Activated CD4-positive, CD25-positive, alpha-beta regulatory T cell treated with anti-CD3 and anti-CD28 coated beads, Interleukin-2, amount 50 U/mL, for 16 hours (primary cell): ENCODE results near the gene TRAPPC1.

Experiments used
- DNase-seq: peaks from one replicate; pipeline ENCODE4 v3.0.0-alpha.2; 2020; ENCODE audit warnings: low read depth, low spot score

TRAPPC1 gene

GRCh38 chr17:7903154-7904103 is 28.3 kb downstream of the TRAPPC1 start:
- no peak for DNase-seq

GRCh38 chr17:7897773-7898172 is 34.0 kb downstream of the TRAPPC1 start:
- no peak for DNase-seq

GRCh38 chr17:7897090-7897489 is 34.7 kb downstream of the TRAPPC1 start:
- DNase-seq, result no peak

GRCh38 chr17:7894866-7895265 is 36.9 kb downstream of the TRAPPC1 start:
- DNase-seq, result no peak

GRCh38 chr17:7894226-7894625 is 37.5 kb downstream of the TRAPPC1 start:
- DNase-seq, result no peak

GRCh38 chr17:7893187-7893880 is 38.4 kb downstream of the TRAPPC1 start:
- DNase-seq, result no peak

- no peak for DNase-seq
These were observed 42.4 kb downstream of the TRAPPC1 start for GRCh38 chr17:7889166-7889955.

GRCh38 chr17:7888184-7888920 is 43.4 kb downstream of the TRAPPC1 start, which contains the start of gene CHD3:
Gene CHD3, plus strand, starts transcription at chr17:7888789. Its CDS starts 212 bp downstream, at chr17:7889001.
- peak; percentile 17 for DNase-seq

GRCh38 chr17:7887482-7888183 is 44.1 kb downstream of the TRAPPC1 start:
- DNase-seq, result peak; percentile 83

- no peak for DNase-seq
These were observed 44.7 kb downstream of the TRAPPC1 start for GRCh38 chr17:7887038-7887481.

GRCh38 chr17:7886227-7887037 is 45.3 kb downstream of the TRAPPC1 start:
- DNase-seq, result peak; percentile 30

- DNase-seq, result peak; percentile 10
These were observed 46.1 kb downstream of the TRAPPC1 start for GRCh38 chr17:7885367-7886226.

- no peak for DNase-seq
These were observed 47.0 kb downstream of the TRAPPC1 start for GRCh38 chr17:7884581-7885366.

- no peak for DNase-seq
These were observed 47.9 kb downstream of the TRAPPC1 start for GRCh38 chr17:7883781-7884386.

GRCh38 chr17:7882629-7883028 is 49.1 kb downstream of the TRAPPC1 start:
- DNase-seq, result no peak

GRCh38 chr17:7882068-7882467 is 49.7 kb downstream of the TRAPPC1 start:
- no peak for DNase-seq
